GM12891 (cell line): Measurements from ENCODE around the gene VAMP2.

Source experiments
- DNase-seq: peaks from one replicate; pipeline ENCODE4 v3.0.0; 2011; ENCODE audit warnings: low spot score; ENCODE audit not compliant: insufficient read length
- FAIRE-seq: peaks from 2 replicates; lab custom pipeline; 2011; peaks lifted over from hg19 to GRCh38; lab: Jason Lieb, UNC
- PAX5 ChIP-seq: IDR thresholded peaks from 2 replicates; pipeline ENCODE4 v1.6.1; 2011; ENCODE audit warnings: low read length, moderate library complexity, mild to moderate bottlenecking; ENCODE audit not compliant: insufficient read depth, severe bottlenecking
- POLR2A ChIP-seq: IDR thresholded peaks from 2 replicates; pipeline ENCODE4 v1.6.1; 2011; ENCODE audit warnings: low read depth, low read length, control low read depth
- POLR2AphosphoS5 ChIP-seq: IDR thresholded peaks from 2 replicates; pipeline ENCODE4 v1.6.1; 2011; ENCODE audit warnings: low read depth, low read length, control low read depth
- POU2F2 ChIP-seq: IDR thresholded peaks from 2 replicates; pipeline ENCODE4 v1.6.1; 2011; ENCODE audit warnings: low read depth, mild to moderate bottlenecking, control low read depth, low read length, moderate library complexity
- SPI1 ChIP-seq: IDR thresholded peaks from 2 replicates; pipeline ENCODE4 v1.6.1; 2011; ENCODE audit warnings: low read depth, low read length, control low read depth
- TAF1 ChIP-seq: IDR thresholded peaks from 2 replicates; pipeline ENCODE4 v1.6.1; 2011; ENCODE audit warnings: low read depth, low read length, control low read depth

Gene VAMP2

GRCh38 chr17:8150194-8151119, 12.3 kb downstream of the VAMP2 start:
- FAIRE-seq = no peak
- TF ChIP-seq POU2F2 (peak; percentile 47; the same call in 1 of the 2 replicates), SPI1 (no peak), TAF1 (no peak), POLR2A (no peak)
- no peak for DNase-seq

GRCh38 chr17:8149419-8150193, 13.1 kb downstream of the VAMP2 start:
- no peak for FAIRE-seq
- TF ChIP-seq TAF1 (no peak), POLR2AphosphoS5 (no peak), POLR2A (no peak), PAX5 (no peak), POU2F2 (no peak), SPI1 (no peak)
- DNase-seq = no peak

GRCh38 chr17:8148560-8148959, 14.2 kb downstream of the VAMP2 start:
- no peak for TF ChIP-seq TAF1
- TF ChIP-seq POU2F2 = no peak
- no peak for TF ChIP-seq SPI1
- no peak for TF ChIP-seq POLR2AphosphoS5
- no peak for TF ChIP-seq PAX5
- no peak for TF ChIP-seq POLR2A
- DNase-seq (no peak), FAIRE-seq (no peak)

GRCh38 chr17:8147805-8148404, 14.8 kb downstream of the VAMP2 start:
- DNase-seq (no peak), FAIRE-seq (no peak)
- TF ChIP-seq POLR2A (no peak), POLR2AphosphoS5 (no peak), POU2F2 (no peak), PAX5 (no peak), TAF1 (no peak), SPI1 (no peak)

- TF ChIP-seq POLR2A (no peak), PAX5 (no peak), TAF1 (no peak), SPI1 (no peak), POU2F2 (no peak), POLR2AphosphoS5 (no peak)
- no peak for DNase-seq
- FAIRE-seq = no peak
Observed at GRCh38 chr17:8147141-8147804, 15.5 kb downstream of the VAMP2 start.

GRCh38 chr17:8146381-8147140, 16.2 kb downstream of the VAMP2 start:
- no peak for FAIRE-seq
- no peak for DNase-seq
- TF ChIP-seq SPI1 = no peak
- TF ChIP-seq POU2F2 = no peak
- no peak for TF ChIP-seq POLR2AphosphoS5
- no peak for TF ChIP-seq POLR2A
- no peak for TF ChIP-seq TAF1
- TF ChIP-seq PAX5 = no peak

GRCh38 chr17:8145811-8146210, 16.9 kb downstream of the VAMP2 start:
- no peak for FAIRE-seq
- TF ChIP-seq TAF1 (no peak), PAX5 (no peak), POLR2AphosphoS5 (no peak), POLR2A (no peak; the same call in 1 of the 2 replicates), POU2F2 (no peak), SPI1 (no peak)
- no peak for DNase-seq

GRCh38 chr17:8144401-8145231, 18.1 kb downstream of the VAMP2 start:
- no peak for FAIRE-seq
- TF ChIP-seq SPI1 (no peak), POLR2AphosphoS5 (no peak; the same call in 1 of the 2 replicates), PAX5 (no peak), POU2F2 (no peak), POLR2A (no peak; the same call in 1 of the 2 replicates), TAF1 (no peak)
- no peak for DNase-seq
